Measurements from ENCODE around the gene VKORC1.
A peak's percentile ranks its signal among the peaks of the same experiment; 100 is the strongest.

VKORC1 gene

GRCh38 chr16:31082368-31083045 is 12.1 kb downstream of the VKORC1 start:
- no peak for DNase-seq (ENCODE audit: low spot score)

- no peak for DNase-seq (ENCODE audit: low spot score)
Observed at GRCh38 chr16:31081428-31082351, 12.9 kb downstream of the VKORC1 start.

GRCh38 chr16:31080756-31081419 is 13.7 kb downstream of the VKORC1 start:
- DNase-seq (ENCODE audit: low spot score), result no peak

GRCh38 chr16:31080035-31080629 is 14.5 kb downstream of the VKORC1 start:
- DNase-seq (ENCODE audit: low spot score), result no peak

- no peak for DNase-seq (ENCODE audit: low spot score)
Observed at GRCh38 chr16:31079342-31079944, 15.2 kb downstream of the VKORC1 start.

- DNase-seq (ENCODE audit: low spot score), result no peak
Observed at GRCh38 chr16:31078597-31079341, 15.8 kb downstream of the VKORC1 start.

GRCh38 chr16:31077592-31078396 is 16.8 kb downstream of the VKORC1 start:
- no peak for DNase-seq (ENCODE audit: low spot score)

- DNase-seq (ENCODE audit: low spot score), result no peak
Observed at GRCh38 chr16:31077024-31077423, 17.6 kb downstream of the VKORC1 start.

- no peak for DNase-seq (ENCODE audit: low spot score)
Observed at GRCh38 chr16:31076319-31076718, 18.3 kb downstream of the VKORC1 start.

- DNase-seq (ENCODE audit: low spot score), result no peak
Observed at GRCh38 chr16:31074814-31075183, 19.8 kb downstream of the VKORC1 start.

- peak; percentile 98 for DNase-seq (ENCODE audit: low spot score)
Observed at GRCh38 chr16:31073970-31074813, 20.4 kb downstream of the VKORC1 start, which contains the start of the genes ZNF646 and ZNF668. Gene ZNF646, plus strand, starts transcription at chr16:31074422. Its CDS starts 1,903 bp downstream, at chr16:31076325. Gene ZNF668, minus strand, starts transcription at chr16:31074240. Its CDS starts 9,781 bp downstream, at chr16:31064459.

GRCh38 chr16:31073142-31073969 is 21.2 kb downstream of the VKORC1 start:
- peak; percentile 93 for DNase-seq (ENCODE audit: low spot score)

- peak; percentile 49 for DNase-seq (ENCODE audit: low spot score)
Observed at GRCh38 chr16:31072540-31073141, 22.0 kb downstream of the VKORC1 start.

- DNase-seq (ENCODE audit: low spot score), result no peak
Observed at GRCh38 chr16:31071861-31072260, 22.7 kb downstream of the VKORC1 start.

- DNase-seq (ENCODE audit: low spot score), result no peak
Observed at GRCh38 chr16:31067342-31067741, 27.3 kb downstream of the VKORC1 start.

- no peak for DNase-seq (ENCODE audit: low spot score)
Observed at GRCh38 chr16:31064882-31065461, 29.6 kb downstream of the VKORC1 start.

GRCh38 chr16:31063843-31064611 is 30.6 kb downstream of the VKORC1 start:
- DNase-seq (ENCODE audit: low spot score), result no peak
